HL-60/S4 treated with phorbol 12-myristate 13-acetate at 8.2 ng/mL for 4 days and 3 days (cell line): Measurements from ENCODE around the gene TACR2.

Experiments
- in situ Hi-C: fragments of 300-500 bp; cut with MboI; formaldehyde crosslinking; loops from 2 replicates; pipeline ENCODE4 v1.15.0; 2022; ENCODE audit warnings: low sequenced_read_pairs

The TACR2 gene

DNA sequence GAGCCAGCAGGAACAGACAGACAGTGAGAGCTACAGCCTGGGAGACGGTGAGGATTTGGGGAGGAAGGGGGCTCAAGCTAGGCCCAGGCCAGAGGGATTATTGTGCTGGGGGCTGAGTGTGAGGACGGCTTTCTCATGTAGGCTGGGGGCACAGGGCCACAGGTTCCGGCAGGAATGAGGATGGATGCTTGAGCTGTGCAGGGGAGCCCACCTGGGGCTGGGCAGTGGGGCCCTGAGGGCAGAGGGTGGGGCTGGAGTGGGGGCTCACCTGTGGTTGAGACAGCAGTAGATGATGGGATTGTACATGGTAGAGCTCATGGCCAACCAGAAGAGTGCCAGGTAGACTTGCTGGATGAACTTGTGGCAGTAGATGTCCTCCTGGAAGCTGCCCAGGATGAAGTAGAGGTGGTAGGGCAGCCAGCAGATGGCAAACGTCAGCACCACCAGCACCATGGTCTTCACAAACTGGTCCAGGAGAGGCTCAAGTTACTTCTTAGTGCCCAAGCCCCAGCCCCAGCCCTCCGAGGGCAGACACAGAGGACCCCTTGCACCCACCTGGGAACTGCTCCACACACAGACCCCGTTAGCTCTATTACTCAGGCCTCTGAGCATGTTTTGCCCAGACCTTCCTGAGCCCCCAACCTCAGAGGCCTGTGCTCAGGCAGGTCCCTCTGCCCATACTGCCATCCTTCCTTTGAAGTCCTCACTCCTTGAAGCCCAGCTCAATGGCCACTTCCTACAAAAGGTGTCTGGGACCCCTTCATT, 9.7 kb downstream of the TACR2 start:
- in situ Hi-C loops = loop anchor here (25.0 kb wide), 1 partner anchor 230 kb away; the partner anchor contains the start of gene FAM241B

DNA sequence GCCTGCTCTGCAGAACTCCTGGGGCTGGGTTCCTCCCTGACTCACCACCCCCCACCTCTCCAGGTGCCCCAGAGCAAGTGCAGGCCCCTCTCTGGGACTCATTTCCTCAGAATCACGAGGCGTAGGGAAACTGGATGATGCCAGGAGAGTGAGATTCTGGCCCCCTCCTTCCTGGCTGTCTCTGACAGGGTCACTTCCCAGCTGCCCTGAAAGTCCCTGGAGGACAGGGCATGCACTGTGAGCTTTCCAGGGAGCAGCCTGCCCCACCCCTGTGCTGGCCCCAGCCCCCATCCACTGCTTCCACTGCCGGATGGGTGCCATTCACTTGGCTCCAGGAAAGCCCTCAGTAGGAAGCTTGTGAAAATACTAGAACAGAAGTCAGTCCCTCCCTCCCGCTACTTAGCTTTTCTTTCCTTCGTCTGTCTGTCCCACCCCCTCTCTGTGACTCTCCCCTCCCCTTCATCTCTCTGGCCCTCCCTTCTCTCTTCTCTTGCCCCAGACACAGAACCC, 10.4 kb downstream of the TACR2 start:
- in situ Hi-C loops = loop anchor here (25.0 kb wide), 1 partner anchor 231 kb away; the partner anchor contains the start of gene FAM241B

DNA sequence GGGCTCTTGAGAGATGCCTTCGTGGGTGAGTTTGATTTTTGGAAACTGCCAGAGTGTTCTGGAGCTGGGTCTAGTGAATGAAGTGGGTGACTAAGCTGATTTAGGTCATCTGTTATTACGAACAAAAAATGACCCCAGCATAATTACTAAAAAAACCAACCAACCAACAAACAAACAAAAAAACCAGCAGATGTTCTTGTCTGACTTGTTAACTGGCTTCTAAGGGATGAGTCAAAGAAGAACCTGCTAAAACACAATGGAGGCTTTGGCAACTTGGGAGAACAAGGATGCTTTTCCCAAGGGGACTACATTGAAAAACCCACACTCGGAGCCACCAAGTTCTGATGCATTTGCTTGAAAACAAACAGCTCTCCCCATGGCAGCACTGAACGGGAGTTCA, 11.5 kb downstream of the TACR2 start:
- in situ Hi-C loops = loop anchor here (25.0 kb wide), 1 partner anchor 232 kb away; the partner anchor contains the start of gene FAM241B

DNA sequence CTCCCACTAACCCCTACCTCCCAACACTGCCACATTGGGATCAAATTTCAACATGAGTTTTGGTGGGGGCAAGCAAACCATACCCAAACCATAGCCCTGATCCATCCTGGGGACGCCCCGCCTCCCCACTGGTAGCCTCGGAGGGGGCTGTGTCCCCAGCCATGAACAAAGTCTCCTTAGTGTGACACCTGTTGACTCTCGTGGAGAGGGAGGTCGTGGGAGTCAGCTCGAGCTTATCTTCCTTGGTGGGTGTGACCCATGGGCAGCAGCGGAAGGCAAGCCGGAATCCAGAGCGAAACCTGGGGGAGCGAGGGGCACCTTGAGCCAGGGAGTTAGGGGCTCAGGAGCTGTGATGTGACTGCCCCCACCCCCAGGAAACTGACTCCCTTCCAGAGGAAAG, 11.9 kb downstream of the TACR2 start:
- in situ Hi-C loops = loop anchor here (25.0 kb wide), 1 partner anchor 233 kb away; the partner anchor contains the start of gene FAM241B

DNA sequence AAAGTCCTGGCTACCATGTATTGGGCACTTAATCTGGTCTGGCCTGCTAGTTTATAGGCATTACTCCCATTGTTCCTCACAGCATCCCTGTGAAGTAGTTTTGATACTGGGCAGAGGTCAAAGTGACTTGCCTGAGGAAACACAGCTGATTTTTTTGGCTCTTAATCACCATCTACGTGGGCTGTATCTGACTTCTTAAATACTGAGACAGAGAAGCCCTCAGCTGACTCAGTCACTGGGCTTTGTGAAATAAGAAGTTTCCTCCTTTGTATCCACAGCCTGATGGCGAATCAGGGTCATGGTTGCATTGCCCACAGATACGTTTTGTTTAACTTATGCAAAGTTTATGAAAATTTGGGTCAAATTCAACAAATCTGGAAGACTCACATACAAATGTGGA, 13.2 kb downstream of the TACR2 start:
- in situ Hi-C loops = loop anchor here (25.0 kb wide), 1 partner anchor 234 kb away; the partner anchor contains the start of gene FAM241B

DNA sequence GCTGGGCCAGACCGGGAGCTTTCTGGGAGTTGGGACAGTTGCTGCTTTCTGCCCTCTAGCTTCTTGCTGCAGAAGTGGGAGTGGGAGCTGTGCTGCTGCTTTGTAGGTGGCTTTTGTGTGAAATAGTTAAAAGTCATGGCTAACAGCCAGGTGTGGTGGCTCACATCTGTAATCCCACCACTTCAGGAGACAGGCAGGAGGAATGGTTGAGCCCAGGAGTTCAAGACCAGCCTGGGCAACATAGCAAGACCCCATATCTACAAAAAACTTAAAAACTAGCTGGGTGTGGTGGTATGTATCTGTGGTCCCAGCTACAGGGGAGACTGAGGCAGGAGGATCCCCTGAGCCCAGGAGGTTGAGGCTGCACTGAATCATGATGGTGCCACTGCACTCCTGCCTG, 13.7 kb downstream of the TACR2 start:
- in situ Hi-C loops = loop anchor here (25.0 kb wide), 1 partner anchor 234 kb away; the partner anchor contains the start of gene FAM241B

DNA sequence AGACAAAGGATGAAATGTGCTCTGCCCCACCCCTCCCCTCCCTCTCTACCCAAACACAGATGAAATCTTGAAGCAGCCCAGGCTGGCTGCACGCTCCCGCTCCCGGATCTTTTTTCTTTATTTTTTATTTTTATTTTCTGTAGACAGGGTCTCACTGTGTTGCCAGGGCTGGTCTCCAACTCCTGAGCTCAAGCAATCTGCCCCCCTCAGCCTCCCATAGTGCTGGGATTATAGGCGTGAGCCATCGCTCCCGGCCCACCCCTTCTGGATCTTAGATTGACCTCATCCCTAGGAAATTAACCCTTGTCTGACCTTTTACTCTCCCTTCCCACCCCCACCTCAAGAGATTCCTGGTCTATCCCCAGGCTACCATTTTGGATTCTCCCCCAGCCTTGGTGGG, 14.3 kb downstream of the TACR2 start:
- in situ Hi-C loops = loop anchor here (25.0 kb wide), 1 partner anchor 235 kb away; the partner anchor contains the start of gene FAM241B

DNA sequence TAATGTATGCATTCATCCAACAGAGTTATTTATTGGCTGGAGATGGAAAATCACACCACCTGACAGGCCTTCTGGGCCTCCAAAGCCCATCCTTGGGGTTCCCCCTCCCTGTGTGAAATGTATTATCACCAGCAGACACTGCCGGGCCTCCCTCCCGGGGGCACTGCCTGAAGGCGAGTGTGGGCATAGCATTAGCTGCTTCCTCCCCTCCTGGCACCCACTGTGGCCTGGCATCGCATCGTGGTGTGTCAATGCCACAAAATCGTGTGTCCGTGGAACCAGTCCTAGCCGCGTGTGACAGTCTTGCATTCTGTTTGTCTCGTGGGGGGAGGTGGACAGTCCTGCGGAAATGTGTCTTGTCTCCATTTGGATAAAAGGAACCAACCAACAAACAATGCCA, 15.3 kb downstream of the TACR2 start:
- in situ Hi-C loops = loop anchor here (25.0 kb wide), 1 partner anchor 236 kb away; the partner anchor contains the start of gene FAM241B

DNA sequence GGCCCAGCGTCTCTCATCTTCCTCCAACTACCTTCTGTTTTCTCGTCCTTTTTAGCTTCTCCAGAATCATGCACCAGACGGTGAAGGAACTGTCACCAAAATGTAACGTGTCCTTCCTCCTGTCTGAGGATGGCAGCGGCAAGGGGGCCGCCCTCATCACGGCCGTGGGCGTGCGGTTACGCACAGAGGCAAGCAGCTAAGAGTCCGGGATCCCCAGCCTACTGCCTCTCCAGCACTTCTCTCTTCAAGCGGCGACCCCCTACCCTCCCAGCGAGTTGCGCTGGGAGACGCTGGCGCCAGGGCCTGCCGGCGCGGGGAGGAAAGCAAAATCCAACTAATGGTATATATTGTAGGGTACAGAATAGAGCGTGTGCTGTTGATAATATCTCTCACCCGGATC, 15.8 kb downstream of the TACR2 start:
- in situ Hi-C loops = loop anchor here (25.0 kb wide), 1 partner anchor 236 kb away; the partner anchor contains the start of gene FAM241B

DNA sequence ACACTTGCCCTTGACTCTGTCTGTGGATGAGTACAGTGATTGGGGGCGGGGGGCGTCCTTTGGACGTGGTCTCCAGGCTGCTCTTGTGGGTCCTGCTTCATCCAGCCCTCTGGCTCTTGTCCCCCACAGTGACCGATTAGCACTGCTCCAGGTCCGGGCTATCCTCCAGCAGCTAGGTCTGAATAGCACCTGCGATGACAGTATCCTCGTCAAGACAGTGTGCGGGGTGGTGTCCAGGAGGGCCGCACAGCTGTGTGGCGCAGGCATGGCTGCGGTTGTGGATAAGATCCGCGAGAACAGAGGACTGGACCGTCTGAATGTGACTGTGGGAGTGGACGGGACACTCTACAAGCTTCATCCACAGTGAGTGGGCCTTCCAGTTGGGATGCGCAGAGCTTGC, 18.3 kb downstream of the TACR2 start:
- in situ Hi-C loops = loop anchor here (10.0 kb wide), 1 partner anchor 164 kb away; no protein-coding TSS in a partner anchor

DNA sequence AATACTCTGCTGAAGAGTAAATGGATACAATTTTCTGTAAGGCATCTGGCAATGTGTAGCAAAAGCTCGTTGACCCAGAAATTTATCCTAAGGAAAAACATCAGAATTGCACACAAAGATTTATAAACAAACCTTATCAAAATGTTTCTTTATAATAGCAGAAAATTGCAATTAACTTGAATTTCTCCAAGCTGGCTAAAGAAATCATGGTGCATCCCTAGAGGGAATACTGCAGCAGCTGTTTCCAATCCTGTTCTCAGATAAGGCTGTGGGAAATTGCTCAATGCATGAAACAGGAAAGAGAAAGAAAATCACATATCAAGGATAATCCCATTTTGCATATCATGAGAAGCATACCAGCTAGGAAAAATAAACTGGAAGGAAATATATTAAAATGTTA, 18.7 kb downstream of the TACR2 start:
- in situ Hi-C loops = loop anchor here (10.0 kb wide), 1 partner anchor 163 kb away; no protein-coding TSS in a partner anchor

DNA sequence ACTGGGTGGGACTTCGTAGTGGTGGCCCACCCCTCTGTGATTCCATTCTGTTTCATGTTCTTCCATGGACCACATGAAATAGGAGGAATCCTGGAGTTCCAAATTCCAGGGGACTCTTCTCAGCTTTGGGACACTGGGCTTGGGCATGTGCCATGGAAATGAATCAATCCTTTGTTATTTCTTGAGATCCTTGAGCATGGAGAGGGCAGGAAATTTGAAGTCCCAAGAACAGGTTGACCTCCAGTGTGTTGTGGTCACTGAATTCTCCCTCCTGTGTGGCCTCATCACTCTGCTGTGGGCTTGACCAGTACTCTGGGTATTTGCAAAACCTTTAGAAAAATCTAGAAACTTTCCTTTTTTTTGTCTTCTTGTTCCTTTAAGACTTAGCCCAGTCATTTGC, 22.7 kb downstream of the TACR2 start:
- in situ Hi-C loops = loop anchor here (10.0 kb wide), 1 partner anchor 159 kb away; no protein-coding TSS in a partner anchor

DNA sequence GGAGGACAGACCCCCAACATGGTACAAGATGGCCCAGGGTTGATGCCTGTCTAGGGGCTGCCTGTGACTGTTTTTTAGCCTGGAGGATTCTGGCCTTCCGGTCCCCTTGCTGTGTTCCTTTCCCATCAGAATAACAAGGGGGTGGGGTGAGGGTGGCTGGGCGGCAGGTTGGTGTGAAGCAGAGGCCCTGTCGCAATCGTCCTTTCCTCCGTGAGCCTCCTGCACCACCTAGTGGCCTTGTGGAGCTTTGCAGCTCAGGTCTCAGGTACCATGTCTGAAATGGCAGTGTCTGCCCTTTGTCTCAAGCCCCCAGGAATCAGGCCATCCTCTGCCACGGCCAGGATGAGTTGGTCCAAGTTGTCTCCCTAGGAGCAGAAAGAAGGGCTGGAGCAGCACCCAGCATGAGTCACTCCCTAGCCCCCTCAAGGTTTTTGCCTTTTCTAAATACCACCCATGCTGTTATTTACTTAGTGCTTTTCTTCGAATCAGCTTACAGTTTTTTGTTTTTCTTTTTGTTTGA, 24.2 kb downstream of the TACR2 start:
- in situ Hi-C loops = loop anchor here (10.0 kb wide), 1 partner anchor 158 kb away; no protein-coding TSS in a partner anchor

DNA sequence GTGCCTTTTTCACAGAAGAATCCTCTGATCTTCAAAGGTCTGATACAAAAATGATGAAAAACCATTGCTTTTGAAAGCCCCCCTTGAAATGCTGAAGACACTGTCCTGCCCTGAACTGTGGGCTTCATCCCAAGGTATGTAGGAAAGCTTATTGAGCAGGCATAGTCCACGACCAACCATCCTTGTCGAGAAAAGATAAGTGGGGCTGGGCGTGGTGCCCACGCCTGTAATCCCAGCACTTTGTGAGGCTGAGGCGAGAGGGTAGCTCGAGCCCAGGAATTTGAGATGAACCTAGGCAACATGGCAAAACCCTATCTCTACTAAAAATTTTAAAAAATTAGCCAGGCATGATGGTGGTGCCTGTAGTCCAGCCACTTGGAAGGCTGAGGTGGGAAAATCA, 25.6 kb downstream of the TACR2 start:
- in situ Hi-C loops = loop anchor here (10.0 kb wide), 1 partner anchor 156 kb away; no protein-coding TSS in a partner anchor

DNA sequence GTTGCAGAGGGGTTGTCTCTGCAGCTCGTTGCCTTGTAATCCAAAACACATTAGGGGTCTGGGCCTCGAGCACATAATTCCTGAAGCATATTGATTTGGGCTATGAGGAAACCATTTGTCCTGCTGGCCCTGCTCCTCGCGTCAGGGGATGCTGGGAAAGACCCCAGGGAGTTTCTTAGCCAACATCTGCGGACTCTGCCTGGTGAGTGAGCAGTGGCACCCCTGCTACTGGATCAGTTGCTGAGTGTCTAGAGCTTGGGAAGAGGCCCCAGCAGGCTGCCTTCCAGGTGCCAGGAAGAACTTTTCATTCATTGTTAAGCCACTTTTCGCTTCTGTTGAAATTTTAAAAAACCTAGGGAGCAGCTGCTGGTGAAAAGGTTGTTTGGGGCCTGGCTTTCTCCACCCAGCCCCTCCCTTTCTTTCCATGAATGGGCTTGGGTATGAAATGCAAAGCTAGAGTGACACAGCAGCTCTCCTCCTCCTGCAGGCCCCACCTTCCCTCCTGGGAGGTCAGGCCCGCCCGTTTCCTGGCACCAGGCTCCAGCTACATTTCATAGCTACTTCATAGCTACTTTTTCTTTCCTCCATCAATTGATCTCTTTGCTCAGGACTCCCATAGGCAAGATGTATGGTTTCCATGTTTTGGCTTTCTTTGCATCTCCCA, 26.8 kb downstream of the TACR2 start:
- in situ Hi-C loops = loop anchor here (10.0 kb wide), 1 partner anchor 155 kb away; no protein-coding TSS in a partner anchor

DNA sequence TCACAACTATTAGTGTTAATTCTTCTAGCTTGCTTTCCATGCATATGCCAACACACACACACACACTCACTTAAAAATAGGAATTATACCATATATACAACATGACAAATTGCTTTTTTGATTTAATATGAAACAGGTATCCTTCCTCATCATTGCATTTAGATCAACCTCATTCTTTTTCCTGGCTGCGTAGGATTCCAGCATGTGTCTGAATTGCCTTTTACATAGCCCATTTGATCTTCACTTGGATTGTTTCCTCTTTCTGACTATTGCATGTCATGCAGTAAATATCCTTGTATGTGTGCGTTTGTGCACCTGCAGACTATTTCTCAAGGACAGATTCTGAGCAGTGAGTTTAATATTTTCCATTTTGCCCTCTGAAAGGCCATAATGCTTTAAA, 28.2 kb downstream of the TACR2 start:
- in situ Hi-C loops = no loop called here

DNA sequence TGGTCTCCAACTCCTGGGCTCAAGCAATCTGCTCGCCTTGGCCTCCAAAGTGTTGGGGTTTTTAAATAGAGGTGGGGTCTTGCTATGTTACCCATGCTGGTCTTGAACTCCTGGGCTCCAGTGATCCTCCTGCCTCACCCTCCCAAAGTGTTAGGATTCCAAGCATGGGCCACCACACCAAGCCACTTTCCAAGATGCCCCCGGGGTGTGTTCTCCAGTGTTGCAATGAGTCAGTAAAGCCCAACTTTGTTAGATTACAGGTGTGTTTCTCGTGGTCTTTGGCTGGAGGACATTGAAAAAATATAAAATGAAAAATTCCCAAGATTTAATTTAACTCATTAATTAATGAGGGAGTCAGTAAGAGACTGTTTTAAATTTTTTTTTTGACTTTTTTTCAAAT, 29.2 kb downstream of the TACR2 start:
- in situ Hi-C loops = no loop called here

DNA sequence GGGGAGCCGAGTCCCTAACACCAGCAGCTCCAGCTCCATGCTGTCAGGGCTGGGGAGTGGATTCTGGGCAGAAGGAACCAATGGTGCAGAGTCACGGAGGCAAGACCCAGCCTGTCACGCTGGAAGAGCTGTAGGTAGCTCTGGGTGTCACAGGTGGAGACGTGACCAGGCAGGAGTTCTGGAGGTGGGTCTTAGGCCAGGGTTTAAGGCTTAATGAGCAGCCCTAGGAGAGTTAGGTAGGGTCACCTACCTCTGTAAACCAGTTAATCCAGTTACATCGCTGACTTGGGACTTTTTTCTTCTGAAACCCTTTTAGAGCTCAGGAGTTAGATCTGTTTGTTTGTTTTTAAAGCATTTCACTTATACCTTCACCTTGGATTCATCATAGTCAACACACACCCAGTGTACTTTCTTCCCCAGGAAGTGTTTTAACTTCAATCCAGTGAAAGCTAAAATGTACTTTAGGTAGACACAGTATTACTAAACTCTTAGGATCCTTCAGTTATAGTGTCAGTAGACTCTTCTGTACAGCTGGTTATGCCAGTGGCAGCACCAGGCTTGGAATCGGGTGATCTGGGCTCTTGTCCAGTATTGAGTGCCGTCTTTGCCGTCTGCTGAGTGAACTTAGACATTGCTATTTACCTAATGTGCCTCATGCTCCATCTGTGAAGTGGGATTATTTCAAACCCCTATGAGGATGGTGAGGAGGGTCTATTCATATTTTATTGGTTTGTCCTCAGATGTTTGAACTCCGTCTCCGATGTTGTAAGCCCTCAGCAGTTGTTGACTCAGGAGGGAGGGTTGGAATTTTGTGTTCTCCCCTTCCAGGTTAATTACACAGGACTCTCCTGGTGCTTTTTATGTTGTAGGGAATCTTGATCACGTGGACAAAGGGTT, 31.0 kb downstream of the TACR2 start:
- in situ Hi-C loops = no loop called here

DNA sequence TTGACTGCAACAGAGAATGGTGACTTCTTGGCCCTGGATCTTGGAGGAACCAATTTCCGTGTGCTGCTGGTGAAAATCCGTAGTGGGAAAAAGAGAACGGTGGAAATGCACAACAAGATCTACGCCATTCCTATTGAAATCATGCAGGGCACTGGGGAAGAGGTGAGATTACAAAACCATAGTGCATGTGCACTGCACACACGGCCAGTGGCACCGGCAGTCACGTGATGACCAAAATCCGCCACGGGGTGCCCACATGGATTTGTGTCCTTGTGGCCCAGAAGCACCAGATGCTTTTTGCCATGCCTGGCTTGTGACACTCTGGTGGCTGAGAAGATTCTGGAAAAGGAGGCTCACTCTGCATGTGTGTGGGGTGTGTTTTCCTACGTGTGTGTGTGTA, 32.4 kb downstream of the TACR2 start:
- in situ Hi-C loops = no loop called here

DNA sequence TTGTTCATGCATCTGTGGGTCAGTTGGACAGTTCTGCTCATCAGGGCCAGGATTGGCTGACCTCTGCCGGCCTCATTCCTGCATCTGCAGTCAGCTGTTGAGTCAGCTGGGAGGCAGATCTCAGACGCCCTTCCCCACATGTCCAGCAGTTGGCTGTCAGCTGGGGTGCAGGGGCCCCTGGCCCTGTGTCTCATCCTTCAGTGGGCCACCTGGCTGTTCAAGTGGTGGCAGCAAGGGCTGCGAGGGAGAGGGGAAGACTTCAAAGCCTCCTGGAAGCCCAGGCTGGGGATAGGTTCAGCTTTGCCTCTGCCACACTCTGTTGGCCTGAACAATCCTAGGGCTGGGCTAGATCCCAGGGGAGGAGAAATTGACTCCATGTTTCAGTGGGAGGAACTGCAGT, 33.2 kb downstream of the TACR2 start:
- in situ Hi-C loops = no loop called here
